ENCODE data around the gene SIRPB1.
"Not testable (repeated sequence)": the region's sequence is repeated elsewhere in the genome, so short reads cannot be mapped to it uniquely, and the experiment has no call there.

SIRPB1 gene

GRCh38 chr20:1652104-1652503, 32.3 kb upstream of the SIRPB1 start:
- no peak for DNase-seq (ENCODE audit: low read depth)
- no peak overlapping the region for H3K4me3 ChIP-seq (ENCODE audit: low read length)
- TF ChIP-seq CTCF (IDR thresholded peaks at IDR 0.05; ENCODE audit: insufficient read depth, low read depth, low read length, missing control alignments): no peak

- no peak for DNase-seq (ENCODE audit: low read depth)
- H3K4me3 ChIP-seq (ENCODE audit: low read length): no peak overlapping the region
- no peak for TF ChIP-seq CTCF (IDR thresholded peaks at IDR 0.05; ENCODE audit: insufficient read depth, low read depth, low read length, missing control alignments)
These were observed 31.7 kb upstream of the SIRPB1 start for GRCh38 chr20:1651268-1652058.

GRCh38 chr20:1648101-1648500, 28.3 kb upstream of the SIRPB1 start:
- no peak overlapping the region for H3K4me3 ChIP-seq (ENCODE audit: low read length)
- TF ChIP-seq CTCF (IDR thresholded peaks at IDR 0.05; ENCODE audit: insufficient read depth, low read depth, low read length, missing control alignments): no peak
- DNase-seq (ENCODE audit: low read depth): no peak

GRCh38 chr20:1646975-1647431, 27.2 kb upstream of the SIRPB1 start:
- no peak overlapping the region for H3K4me3 ChIP-seq (ENCODE audit: low read length)
- DNase-seq (ENCODE audit: low read depth): no peak
- no peak for TF ChIP-seq CTCF (IDR thresholded peaks at IDR 0.05; ENCODE audit: insufficient read depth, low read depth, low read length, missing control alignments)

- TF ChIP-seq CTCF (IDR thresholded peaks at IDR 0.05; ENCODE audit: insufficient read depth, low read depth, low read length, missing control alignments): no peak
- H3K4me3 ChIP-seq (ENCODE audit: low read length): no peak overlapping the region
- no peak for DNase-seq (ENCODE audit: low read depth)
These were observed 24.5 kb upstream of the SIRPB1 start for GRCh38 chr20:1644101-1644962.

GRCh38 chr20:1638643-1639042, 18.8 kb upstream of the SIRPB1 start:
- DNase-seq (ENCODE audit: low read depth): not testable (repeated sequence)

GRCh38 chr20:1637755-1638154, 17.9 kb upstream of the SIRPB1 start:
- DNase-seq (ENCODE audit: low read depth): no peak
- no peak overlapping the region for H3K4me3 ChIP-seq (ENCODE audit: low read length)
- no peak for TF ChIP-seq CTCF (IDR thresholded peaks at IDR 0.05; ENCODE audit: insufficient read depth, low read depth, low read length, missing control alignments)

More at GRCh38 chr20:1638643-1639042, 18.8 kb upstream of the SIRPB1 start:
- not testable (repeated sequence) for H3K4me3 ChIP-seq (ENCODE audit: low read length)
